Right lobe of liver (tissue), 6 donors: ENCODE results near the gene ITPR3. TPM values are rescaled to one million over a fixed set of nuclear protein-coding genes. Genes with fewer than 3 reads are reported as not detected.

Experiments
- ATAC-seq, 4 donors: fragments of 200-7000 bp; cut with Tn5 transposase; one replicate each; pipeline ENCODE4 v1.9.1; 2020; ENCODE audit warnings: mild to moderate bottlenecking in 4 of 4, moderate library complexity in 4 of 4
- DNase-seq, 3 donors: peaks; one replicate each; pipeline ENCODE4 v3.0.0-alpha.2; 2020
- H3K27ac ChIP-seq, 3 donors: fragments of 200-600 bp; one replicate each; pipeline ENCODE4 v1.8.0; 2022
- H3K27me3 ChIP-seq, 2 donors: fragments of 200-600 bp; one replicate each; pipeline ENCODE4 v1.8.0; 2022
- H3K36me3 ChIP-seq, 4 donors: fragments of 200-600 bp; sonication (generic) in 1 of 4; one replicate each; pipeline versions ENCODE4 v1.5.1 to v1.8.0; 2017 to 2022; ENCODE audit warnings: control low read depth in 1 of 4
- H3K4me1 ChIP-seq, 4 donors: fragments of 200-600 bp; sonication (generic) in 1 of 4; one replicate each; pipeline versions ENCODE4 v1.5.1 to v1.8.0; 2017 to 2022; ENCODE audit warnings: control low read depth in 1 of 4
- H3K4me3 ChIP-seq, 3 donors: fragments of 200-600 bp; one replicate each; pipeline ENCODE4 v1.8.0; 2022
- H3K9me3 ChIP-seq, 4 donors: fragments of 200-600 bp; sonication (generic) in 1 of 4; one replicate each; pipeline versions ENCODE4 v1.5.1 to v1.8.0; 2017 to 2022; ENCODE audit warnings: control low read depth in 1 of 4
- CTCF ChIP-seq, 4 donors: fragments of 200-600 bp in 3 of 4; fragments of 450-650 bp in 1 of 4; IDR thresholded peaks; one replicate each; pipeline versions ENCODE4 v1.5.1 to v1.8.0; 2016 to 2022; ENCODE audit warnings: antibody characterized with exemption in 4 of 4, mild to moderate bottlenecking in 2 of 4
- POLR2A ChIP-seq: fragments of 450-650 bp; IDR thresholded peaks from one replicate; pipeline ENCODE4 v1.6.1; 2017; ENCODE audit warnings: antibody characterized with exemption, mild to moderate bottlenecking
- WGBS: methylation state at CpG from one replicate; pipeline ENCODE4 v1.1.6; 2018; ENCODE audit warnings: low coverage, low lambda C conversion rate; ENCODE audit not compliant: insufficient coverage; ENCODE audit errors: missing lambda C conversion rate; 5-methylcytosine and 5-hydroxymethylcytosine counted together
- intact Hi-C, 2 donors: fragments of 100-400 bp; cut with DNase I; formaldehyde crosslinking; loops; one replicate each; pipeline versions ENCODE4 v1.11.2 to v1.14.1; 2022
- total RNA-seq, 6 experiments: library from RNA; depleted of rRNA in 2 of 6; stranded (reverse); fragments of >200 nt in 2 of 6; fragmentation: NEBNext Ultra II Directional in 3 of 6; extraction: Animal tissue kit (Norgen Biotek cat#: 25700) in 3 of 6; gene quantifications; one replicate each; pipeline versions ENCODE4 v1.1.0 to v1.2.4, GENCODE V29; 2016 to 2023
- donor health status: DM: no; HTN: yes; CAD: no.
- donor health status: DM: no; HTN: no; CAD: no.
- donor health status: DM: no; HTN: no; CAD: no.
- donor health status: DM: no; HTN: yes; CAD: no.
- donor health status: DM: no; HTN: yes; CAD: no.

ITPR3 gene
- total RNA-seq, 6 experiments from 2014 or later = 0.79 to 3.5 (median 1.6) TPM

- TF ChIP-seq POLR2A = no peak
- no peak for TF ChIP-seq CTCF (IDR thresholded peaks at IDR 0.05)
- Histone ChIP-seq H3K36me3 (no peaks in the 10 kb centered on the region), H3K4me1 (peaks cover 0 to 7% (median 0%) of the 10 kb centered on the region in 4 donors), H3K4me3 (no peak overlapping the region), H3K9me3 (no peaks in the 10 kb centered on the region), H3K27ac (no peak overlapping the region), H3K27me3 (no peaks in the 10 kb centered on the region)
- DNase-seq = no peak
- intact Hi-C loops = no loop called here
- 60% methylated on average over 3 of the region's 3 CpGs for WGBS
- no peak for ATAC-seq
Observed at GRCh38 chr6:33638556-33638955, 17.4 kb downstream of the ITPR3 start.

GRCh38 chr6:33639559-33639958 is 18.4 kb downstream of the ITPR3 start:
- DNase-seq (no peak), ATAC-seq (no peak)
- Histone ChIP-seq H3K27me3 (no peaks in the 10 kb centered on the region), H3K36me3 (no peaks in the 10 kb centered on the region), H3K9me3 (no peaks in the 10 kb centered on the region), H3K27ac (no peak overlapping the region), H3K4me1 (no peaks in the 10 kb centered on the region), H3K4me3 (no peak overlapping the region)
- WGBS = 82% methylated on average over 1 of the region's 1 CpG
- intact Hi-C loops = no loop called here
- TF ChIP-seq CTCF (IDR thresholded peaks at IDR 0.05) (no peak), POLR2A (no peak)

GRCh38 chr6:33640361-33640760 is 19.2 kb downstream of the ITPR3 start:
- DNase-seq = no peak
- no peak for ATAC-seq
- Histone ChIP-seq H3K4me3 (no peak overlapping the region), H3K4me1 (no peaks in the 10 kb centered on the region), H3K27me3 (no peaks in the 10 kb centered on the region), H3K9me3 (no peaks in the 10 kb centered on the region), H3K27ac (no peak overlapping the region), H3K36me3 (no peaks in the 10 kb centered on the region)
- WGBS = 80% methylated on average over 4 of the region's 13 CpGs
- intact Hi-C loops = no loop called here
- TF ChIP-seq POLR2A (no peak), CTCF (IDR thresholded peaks at IDR 0.05) (no peak)

GRCh38 chr6:33641144-33641543 is 20.0 kb downstream of the ITPR3 start:
- no peaks in the 10 kb centered on the region for H3K9me3 ChIP-seq
- H3K27ac ChIP-seq = no peak overlapping the region
- no peaks in the 10 kb centered on the region for H3K4me1 ChIP-seq
- no peak for ATAC-seq
- H3K4me3 ChIP-seq = no peak overlapping the region
- intact Hi-C loops = no loop called here
- TF ChIP-seq CTCF (IDR thresholded peaks at IDR 0.05) (no peak), POLR2A (no peak)
- DNase-seq = no peak
- no peaks in the 10 kb centered on the region for H3K36me3 ChIP-seq
- no peaks in the 10 kb centered on the region for H3K27me3 ChIP-seq
- 70% methylated on average over 4 of the region's 15 CpGs for WGBS

- no peak for TF ChIP-seq CTCF (IDR thresholded peaks at IDR 0.05)
- H3K4me1 ChIP-seq = no peaks in the 10 kb centered on the region
Observed at GRCh38 chr6:33641602-33642001, 20.5 kb downstream of the ITPR3 start.

More at GRCh38 chr6:33641602-33642001, 20.5 kb downstream of the ITPR3 start:
- H3K4me3 ChIP-seq = no peak overlapping the region
- no peak overlapping the region for H3K27ac ChIP-seq
- intact Hi-C loops = no loop called here
- WGBS = 55% methylated on average over 7 of the region's 7 CpGs
- no peaks in the 10 kb centered on the region for H3K27me3 ChIP-seq
- H3K9me3 ChIP-seq = no peaks in the 10 kb centered on the region
- no peaks in the 10 kb centered on the region for H3K36me3 ChIP-seq
- ATAC-seq (no peak), DNase-seq (no peak)
